UCSD-AML1 (cell line): ENCODE measurements around the gene CARD19.
A peak's percentile ranks its signal among the peaks of the same experiment; 100 is the strongest.

Experiments
- DNase-seq: peaks from one replicate; lab custom pipeline; 2025; ENCODE audit not compliant: unreplicated experiment; lab: John Stamatoyannopoulos, UW

CARD19 gene

GRCh38 chr9:93061791-93062763 is 33.9 kb upstream of the CARD19 start:
- DNase-seq, result no peak

- peak; percentile 86 for DNase-seq
Measured at GRCh38 chr9:93064392-93065134, 31.5 kb upstream of the CARD19 start.

- DNase-seq, result peak; percentile 72
Measured at GRCh38 chr9:93065135-93065720, 30.8 kb upstream of the CARD19 start.

GRCh38 chr9:93066978-93067603 is 28.9 kb upstream of the CARD19 start:
- DNase-seq, result no peak

GRCh38 chr9:93068956-93069355 is 27.1 kb upstream of the CARD19 start:
- no peak for DNase-seq

GRCh38 chr9:93071464-93071863 is 24.6 kb upstream of the CARD19 start:
- no peak for DNase-seq

GRCh38 chr9:93072383-93072795 is 23.6 kb upstream of the CARD19 start:
- DNase-seq, result no peak

- DNase-seq, result no peak
Measured at GRCh38 chr9:93076101-93076791, 19.8 kb upstream of the CARD19 start.

GRCh38 chr9:93076792-93077128 is 19.3 kb upstream of the CARD19 start:
- DNase-seq, result no peak

- DNase-seq, result no peak
Measured at GRCh38 chr9:93077367-93077766, 18.6 kb upstream of the CARD19 start.

- DNase-seq, result no peak
Measured at GRCh38 chr9:93077811-93078210, 18.2 kb upstream of the CARD19 start.

GRCh38 chr9:93079371-93079770 is 16.6 kb upstream of the CARD19 start:
- DNase-seq, result no peak

- no peak for DNase-seq
Measured at GRCh38 chr9:93080406-93080805, 15.6 kb upstream of the CARD19 start.

GRCh38 chr9:93081081-93081529 is 14.9 kb upstream of the CARD19 start:
- DNase-seq, result no peak

- DNase-seq, result no peak
Measured at GRCh38 chr9:93081931-93082330, 14.1 kb upstream of the CARD19 start.

GRCh38 chr9:93082841-93083411 is 13.1 kb upstream of the CARD19 start:
- no peak for DNase-seq

- no peak for DNase-seq
Measured at GRCh38 chr9:93083592-93084470, 12.2 kb upstream of the CARD19 start.

GRCh38 chr9:93084471-93084881 is 11.5 kb upstream of the CARD19 start:
- DNase-seq, result no peak

GRCh38 chr9:93085676-93086075 is 10.3 kb upstream of the CARD19 start:
- no peak for DNase-seq
